Fibroblast of lung (primary cell): Measurements from ENCODE around the gene CENPVL3.

ENCODE experiments used
- EZH2 ChIP-seq: IDR thresholded peaks from 2 replicates; pipeline ENCODE4 v1.5.1; 2012; ENCODE audit warnings: low read length, control low read depth, mild to moderate bottlenecking; ENCODE audit errors: missing control alignments
- TF ChIP-seq, protein P1 (sequence below), 2 donors: IDR thresholded peaks in 1 of 2; conservative IDR thresholded peaks in 1 of 2; 1 replicate in 1 of 2; 2 replicates in 1 of 2; pipeline ENCODE4 v1.5.1; 2011 to 2012; ENCODE audit warnings: low read length in 2 of 2, control low read depth in 1 of 2, inconsistent platforms in 1 of 2, low read depth in 1 of 2, mild to moderate bottlenecking in 1 of 2

DNA sequence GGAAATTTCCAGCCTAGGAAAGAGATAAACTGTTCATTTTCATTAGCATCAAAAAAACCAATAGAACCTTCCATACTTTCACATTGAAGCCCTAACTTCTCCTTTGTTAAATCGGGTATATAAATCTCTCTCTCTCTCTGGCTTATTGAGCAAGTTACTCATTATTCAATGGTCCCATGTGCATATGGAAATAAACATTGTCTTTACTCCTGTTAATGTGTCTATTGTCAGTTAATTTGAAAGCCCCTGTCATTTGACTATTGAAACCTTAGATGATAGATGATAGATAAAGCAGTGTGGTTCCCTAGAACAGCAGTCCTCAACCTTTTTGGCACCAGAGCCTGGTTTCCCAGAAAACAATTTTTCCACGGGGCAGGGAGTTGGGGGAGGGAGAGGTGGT is 46.8 kb downstream of the CENPVL3 start:
- no peak for TF ChIP-seq EZH2
- TF ChIP-seq, protein P1, sequence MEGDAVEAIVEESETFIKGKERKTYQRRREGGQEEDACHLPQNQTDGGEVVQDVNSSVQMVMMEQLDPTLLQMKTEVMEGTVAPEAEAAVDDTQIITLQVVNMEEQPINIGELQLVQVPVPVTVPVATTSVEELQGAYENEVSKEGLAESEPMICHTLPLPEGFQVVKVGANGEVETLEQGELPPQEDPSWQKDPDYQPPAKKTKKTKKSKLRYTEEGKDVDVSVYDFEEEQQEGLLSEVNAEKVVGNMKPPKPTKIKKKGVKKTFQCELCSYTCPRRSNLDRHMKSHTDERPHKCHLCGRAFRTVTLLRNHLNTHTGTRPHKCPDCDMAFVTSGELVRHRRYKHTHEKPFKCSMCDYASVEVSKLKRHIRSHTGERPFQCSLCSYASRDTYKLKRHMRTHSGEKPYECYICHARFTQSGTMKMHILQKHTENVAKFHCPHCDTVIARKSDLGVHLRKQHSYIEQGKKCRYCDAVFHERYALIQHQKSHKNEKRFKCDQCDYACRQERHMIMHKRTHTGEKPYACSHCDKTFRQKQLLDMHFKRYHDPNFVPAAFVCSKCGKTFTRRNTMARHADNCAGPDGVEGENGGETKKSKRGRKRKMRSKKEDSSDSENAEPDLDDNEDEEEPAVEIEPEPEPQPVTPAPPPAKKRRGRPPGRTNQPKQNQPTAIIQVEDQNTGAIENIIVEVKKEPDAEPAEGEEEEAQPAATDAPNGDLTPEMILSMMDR (conservative IDR thresholded peaks at IDR 0.05 in 1 of 2, IDR thresholded peaks at IDR 0.05 in 1 of 2; ENCODE audit: low read depth in 1 of 2, low read length in 2 of 2) = no peak
